Activated CD8-positive, alpha-beta memory T cell treated with anti-CD3 and anti-CD28 coated beads for 24 hours (primary cell): ENCODE measurements around the gene HSFX2.
"Not testable (repeated sequence)": the region's sequence is repeated elsewhere in the genome, so short reads cannot be mapped to it uniquely, and the experiment has no call there.

Source experiments
- DNase-seq: peaks from one replicate; pipeline ENCODE4 v3.0.0-alpha.2; 2020

Gene HSFX2

DNA sequence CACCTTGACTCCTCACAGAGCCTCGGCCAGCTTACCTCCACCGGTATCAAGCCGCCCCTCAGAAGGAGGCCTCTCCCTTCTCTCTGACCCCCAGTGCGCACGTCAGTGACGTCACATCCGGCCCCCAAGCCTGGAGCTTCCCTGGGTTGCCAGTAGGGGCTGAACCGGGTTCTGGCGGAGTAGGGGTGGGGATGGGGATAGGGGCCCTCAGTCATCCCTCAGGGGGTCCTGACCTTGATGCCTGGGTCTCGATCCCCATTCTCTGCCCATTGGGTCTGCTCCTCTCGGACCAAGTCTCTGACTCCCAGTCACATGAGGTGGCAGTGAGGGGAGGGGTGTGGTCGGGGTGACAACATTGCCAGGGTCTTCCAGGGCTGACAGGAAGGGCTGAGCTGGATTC lies 7.8 kb downstream of the HSFX2 start, which contains the start of gene MAGEA9B:
Gene MAGEA9B (minus strand): TSS at position 101 of the 400 bp plus-strand sequence. CDS start 4,280 bp downstream, outside the sequence.
- DNase-seq = not testable (repeated sequence)

DNA sequence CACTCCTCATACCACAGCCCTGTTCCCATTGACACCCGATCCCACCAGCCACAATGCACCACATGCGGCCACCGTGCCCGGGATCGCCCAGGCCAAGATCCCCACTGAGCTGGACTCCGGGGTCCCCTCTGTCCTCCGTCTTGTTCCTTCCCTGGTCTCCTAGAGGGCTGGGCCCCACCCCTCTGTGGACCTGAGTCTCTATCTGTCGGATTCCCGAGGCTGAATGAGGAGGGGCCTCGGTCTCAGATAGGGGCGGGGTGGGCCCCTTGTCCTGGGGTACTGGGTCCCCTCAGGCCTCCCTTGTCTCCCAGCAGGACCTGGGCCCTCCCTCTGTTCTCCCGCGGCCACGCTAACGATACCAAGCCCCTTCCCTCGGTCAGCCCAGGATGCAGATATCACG lies 9.5 kb downstream of the HSFX2 start:
- not testable (repeated sequence) for DNase-seq

DNA sequence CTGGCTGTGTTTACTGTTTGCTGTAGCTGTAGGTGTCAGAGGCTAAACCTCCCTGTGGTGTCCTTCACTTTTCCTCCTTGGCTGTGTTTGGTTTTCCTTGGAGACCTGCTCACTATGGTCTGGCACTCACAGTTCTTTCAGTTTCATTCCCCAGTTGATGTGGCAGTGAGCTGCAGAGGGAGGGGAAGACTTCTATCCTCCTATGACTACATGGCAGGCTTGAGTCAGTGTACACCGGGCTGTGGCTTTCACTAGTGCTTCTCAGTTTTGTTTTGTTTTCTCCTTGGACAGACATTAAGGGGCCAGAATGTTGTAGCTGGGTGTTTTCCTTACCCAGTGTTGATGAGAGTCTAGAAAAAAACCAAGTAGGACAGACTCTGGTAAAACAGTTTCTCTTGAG lies 21.7 kb downstream of the HSFX2 start:
- not testable (repeated sequence) for DNase-seq

DNA sequence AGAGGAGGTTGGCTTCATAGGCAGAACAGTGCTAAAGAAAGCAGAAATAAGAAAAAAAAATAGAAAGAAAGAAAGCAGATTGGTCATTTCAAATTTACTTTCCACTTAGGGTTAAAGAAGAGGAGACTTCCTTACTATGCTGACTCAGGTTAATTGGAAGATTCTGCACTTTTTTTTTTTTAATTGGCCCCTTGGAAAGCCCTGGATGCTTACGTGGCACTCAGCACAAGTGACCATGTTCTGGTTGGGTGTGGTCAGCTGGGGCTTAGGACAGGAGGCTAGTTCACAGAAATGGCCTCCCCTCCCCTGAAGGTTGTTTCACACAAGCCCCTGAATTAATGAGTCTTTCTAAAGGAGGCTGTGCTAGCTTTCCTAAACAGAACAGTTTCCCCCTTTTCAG lies 22.4 kb downstream of the HSFX2 start:
- no peak for DNase-seq

DNA sequence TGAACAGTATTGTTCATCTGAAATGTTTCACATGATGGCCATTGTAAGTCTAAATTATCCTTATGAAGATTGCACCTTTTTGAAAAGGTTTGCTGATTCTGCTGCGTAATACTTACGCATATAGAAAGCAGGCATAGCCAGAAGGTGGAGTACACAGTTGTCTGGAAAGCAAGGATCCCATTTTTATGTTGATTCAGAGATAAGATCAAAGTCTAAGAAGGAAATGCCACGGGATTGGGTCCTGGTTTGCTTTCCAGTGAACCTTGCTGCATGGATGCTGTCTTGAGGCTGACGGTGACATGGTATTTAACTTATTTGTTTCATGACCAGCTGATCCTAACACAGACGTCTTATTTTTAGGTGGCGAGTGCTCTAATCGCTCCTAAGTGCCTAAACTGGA lies 23.3 kb downstream of the HSFX2 start:
- DNase-seq = no peak

DNA sequence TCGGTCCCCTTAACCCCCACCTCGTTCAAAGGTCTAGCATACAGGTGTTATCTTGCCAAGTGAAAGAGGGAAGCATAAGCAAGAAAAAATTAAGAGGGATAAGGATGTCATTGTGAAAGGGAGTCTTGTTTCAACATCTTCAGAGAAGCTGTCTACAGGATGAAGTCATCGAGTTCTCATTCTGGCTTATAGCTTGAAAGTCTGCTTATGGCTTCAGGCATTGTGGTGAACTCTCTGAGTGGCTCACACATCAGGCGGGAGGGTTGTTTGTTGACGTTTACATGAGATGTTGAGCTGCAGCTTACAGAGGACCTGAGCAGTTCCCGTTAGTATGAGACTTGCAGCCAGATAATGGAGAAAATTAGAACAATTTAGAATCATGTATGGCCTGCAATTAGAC lies 24.4 kb downstream of the HSFX2 start:
- DNase-seq = no peak

DNA sequence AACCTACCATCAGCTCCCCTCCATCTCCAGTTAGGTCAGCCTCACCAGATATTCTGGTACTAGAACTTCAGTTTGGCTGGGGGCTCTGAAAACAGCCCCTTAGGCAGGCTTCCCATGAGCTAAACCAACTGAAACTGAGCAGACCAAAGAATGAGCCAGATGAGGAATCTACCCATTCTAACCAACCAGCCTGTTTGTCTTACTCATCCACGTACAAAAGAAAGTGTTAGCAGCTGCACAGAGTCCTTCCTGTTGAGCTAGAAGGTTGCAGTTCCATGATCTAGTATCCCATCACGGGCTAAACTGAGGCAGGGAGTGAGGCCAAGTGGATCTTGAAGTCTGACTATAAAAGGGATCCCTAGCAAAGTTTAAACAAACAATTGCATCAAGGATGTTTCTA lies 25.3 kb downstream of the HSFX2 start:
- no peak for DNase-seq

DNA sequence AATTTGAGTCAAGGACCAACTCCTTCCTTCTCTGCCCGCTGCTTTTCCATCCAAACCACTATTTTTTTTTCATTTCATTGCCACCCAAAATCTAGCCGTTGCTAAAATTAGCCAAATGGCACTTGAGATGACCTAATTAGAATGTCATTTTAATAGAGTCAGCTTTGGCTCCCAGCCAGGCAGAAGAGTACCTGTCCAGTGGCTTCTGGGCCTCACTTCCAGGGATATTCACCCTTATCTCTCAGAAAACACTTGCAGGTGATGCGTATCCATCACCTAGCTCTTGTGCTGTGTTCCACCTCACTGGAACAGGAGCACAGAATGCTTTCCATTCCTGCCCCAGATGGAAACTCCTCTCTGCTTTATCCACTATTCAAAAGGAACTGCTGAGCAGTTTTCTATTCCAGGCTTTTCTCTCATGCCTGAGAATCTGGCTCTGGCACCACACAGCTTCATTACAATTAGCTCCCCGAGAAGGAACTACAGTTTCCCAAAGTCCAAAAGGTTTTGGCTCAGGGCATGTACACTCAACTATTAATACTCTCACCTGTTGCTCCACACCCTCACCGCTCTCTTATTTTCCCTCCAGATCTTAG lies 26.3 kb downstream of the HSFX2 start:
- DNase-seq = no peak

DNA sequence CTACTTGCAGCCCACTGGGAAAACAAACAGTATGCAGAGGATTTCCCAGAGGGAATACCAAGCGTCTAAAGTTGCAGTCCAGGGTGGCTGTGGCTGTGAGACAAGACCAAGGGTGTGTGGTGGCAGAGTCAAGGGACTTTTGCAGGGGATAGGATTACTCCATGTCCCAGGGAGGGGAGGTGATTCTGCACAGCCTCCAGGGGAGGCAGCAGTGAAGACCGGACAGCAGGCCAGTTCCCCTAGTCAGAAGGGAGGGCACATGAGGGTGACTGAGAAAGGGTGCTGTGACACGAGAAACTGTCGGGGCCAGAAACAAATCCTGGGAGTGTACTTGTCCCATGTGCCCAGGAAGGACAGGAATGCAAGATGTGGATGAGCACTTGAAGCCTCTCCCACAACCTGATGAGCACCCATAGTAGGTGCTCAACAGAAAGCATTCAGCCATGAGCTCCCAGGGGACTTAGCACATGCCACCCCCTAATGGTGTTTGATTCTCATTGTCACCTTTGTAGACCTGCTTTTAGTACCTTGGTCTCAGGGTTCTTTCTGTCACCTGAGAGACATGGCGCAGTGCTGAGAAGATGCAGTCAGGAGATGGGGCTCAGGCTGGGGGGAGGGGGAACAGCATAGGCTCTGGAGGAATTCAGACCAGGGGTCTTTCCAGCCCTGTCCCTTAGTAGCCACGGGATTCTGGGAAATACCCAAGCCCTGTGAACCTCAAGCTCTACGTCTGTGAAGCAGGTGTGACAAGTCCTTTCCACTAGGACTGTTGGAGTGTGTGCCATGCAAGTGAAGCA lies 27.3 kb downstream of the HSFX2 start:
- no peak for DNase-seq

DNA sequence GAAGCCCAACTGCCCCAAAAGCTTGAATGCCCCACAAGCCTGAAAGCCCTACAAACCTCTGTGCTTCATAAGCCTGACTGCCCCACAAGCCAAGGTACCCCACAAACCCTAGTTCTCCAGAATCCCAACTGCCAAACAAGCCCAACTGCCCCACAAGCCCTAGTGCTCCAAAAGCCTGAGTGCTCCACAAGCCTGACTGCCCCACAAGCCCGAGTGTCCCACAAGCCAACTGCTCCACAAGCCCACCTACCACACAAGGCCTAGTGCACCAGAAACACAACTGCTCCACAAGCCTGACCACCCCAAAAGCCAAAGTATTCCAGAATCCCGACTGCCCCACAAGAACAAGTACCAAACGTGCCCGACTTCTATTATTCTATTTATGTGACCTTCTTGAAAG lies 31.8 kb downstream of the HSFX2 start:
- no peak for DNase-seq

DNA sequence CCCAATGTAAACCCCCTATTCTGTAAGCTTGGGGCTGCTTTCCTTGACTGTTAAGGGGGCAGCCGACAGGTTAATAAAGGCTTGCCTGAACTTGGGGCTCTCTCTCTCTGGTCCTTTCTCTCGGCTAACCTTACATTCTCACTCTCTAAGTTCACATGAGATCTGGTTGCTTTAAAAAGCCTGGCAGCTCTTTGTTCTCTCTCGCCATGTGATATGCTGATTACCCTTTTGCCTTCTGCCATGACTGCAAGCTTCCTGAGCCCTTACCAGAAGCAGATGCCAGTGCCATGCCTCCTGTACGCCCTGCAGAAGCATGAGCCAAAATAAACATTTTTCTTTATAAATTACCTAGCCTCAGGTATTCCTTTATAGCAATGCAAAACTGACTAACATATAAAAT lies 39.9 kb downstream of the HSFX2 start:
- not testable (repeated sequence) for DNase-seq

DNA sequence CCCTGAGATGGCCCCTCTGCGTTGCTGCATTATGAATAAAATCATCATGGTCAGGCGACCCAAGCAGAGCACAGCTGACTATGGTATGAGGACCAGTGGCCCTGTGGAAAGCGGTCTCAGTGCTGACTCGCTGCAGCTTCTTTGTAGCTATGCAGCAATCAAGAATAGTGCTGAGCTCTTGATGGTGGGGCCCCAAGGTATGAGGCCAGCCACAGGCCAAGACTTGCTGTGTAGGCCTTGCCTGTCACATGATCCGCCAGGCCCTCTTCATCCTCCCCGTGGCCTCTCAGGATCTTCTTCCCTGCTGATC lies 43.2 kb downstream of the HSFX2 start:
- not testable (repeated sequence) for DNase-seq

DNA sequence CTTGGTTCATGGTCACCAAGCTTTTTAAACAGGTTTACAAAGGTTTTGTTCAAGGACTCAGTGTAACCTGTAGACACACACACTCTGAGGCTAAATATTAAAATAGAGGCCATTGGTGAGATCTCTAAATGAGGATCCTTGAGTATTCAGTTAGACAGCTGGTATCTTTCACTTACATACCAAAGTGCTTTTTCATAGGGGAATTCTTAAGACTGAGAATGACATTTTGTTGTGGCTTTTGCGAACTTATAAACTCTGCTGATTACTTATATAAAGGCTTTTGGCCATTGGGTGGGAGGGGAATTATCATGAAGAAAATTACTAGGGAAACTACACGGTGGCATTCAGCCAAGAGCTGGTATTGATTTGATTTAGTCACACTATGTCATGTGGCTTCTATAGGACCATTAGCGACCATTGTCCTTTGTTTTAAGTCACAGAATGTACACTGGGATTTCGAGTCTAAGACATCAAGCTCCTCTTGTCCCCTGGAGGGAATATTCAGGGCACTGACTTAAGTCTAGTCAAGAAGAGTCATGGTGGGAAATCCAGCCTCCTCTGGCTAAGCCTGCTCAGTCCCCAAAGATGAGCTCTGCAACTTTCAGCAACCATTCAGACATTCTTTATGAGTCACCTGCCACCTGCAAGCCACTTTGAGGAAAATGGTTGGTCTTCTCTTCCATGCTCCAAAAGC lies 43.7 kb downstream of the HSFX2 start:
- DNase-seq = not testable (repeated sequence)

DNA sequence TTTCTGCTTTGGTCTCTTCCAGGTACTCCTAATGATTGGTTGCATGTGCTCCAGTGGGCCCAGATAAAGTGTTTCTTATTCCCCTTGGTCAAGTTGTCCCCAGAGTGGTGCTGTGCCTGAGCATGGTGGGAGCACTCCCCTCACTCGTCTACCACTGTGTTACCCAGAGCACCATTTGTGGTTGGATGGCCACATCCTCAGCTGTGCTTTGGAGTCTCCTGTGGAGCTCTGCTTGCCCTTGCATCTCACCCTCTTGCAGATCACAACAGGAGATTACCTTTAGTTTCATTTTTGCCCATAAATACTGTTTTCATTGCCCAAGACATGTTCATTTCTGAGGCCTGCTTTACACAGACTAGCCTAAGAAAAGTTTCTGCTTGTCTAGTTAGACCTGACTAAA lies 44.7 kb downstream of the HSFX2 start:
- DNase-seq = not testable (repeated sequence)

DNA sequence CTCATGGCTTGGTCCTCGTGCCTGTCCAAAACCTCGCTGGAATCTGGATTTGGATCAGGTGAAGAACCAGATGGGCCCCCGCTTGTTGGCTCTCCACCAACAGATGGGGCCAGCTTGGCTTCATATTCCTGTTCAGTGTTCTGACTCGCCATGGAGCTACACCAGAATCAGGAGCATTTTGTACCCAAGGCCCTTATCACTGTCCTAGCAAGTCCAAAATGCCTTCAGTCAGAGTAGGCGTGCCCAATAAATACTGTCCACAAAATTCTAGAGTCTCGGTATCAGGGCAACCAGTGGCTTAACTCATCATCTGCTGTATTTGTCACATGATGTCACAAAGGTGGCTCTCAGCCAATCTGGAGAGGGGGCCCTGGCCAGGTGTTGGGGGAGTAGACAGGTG lies 45.4 kb downstream of the HSFX2 start, which contains the start of gene HSFX3:
Gene HSFX3 (minus strand): TSS at position 224 of the 400 bp plus-strand sequence. CDS start 72 bp downstream, at position 152.
- not testable (repeated sequence) for DNase-seq

DNA sequence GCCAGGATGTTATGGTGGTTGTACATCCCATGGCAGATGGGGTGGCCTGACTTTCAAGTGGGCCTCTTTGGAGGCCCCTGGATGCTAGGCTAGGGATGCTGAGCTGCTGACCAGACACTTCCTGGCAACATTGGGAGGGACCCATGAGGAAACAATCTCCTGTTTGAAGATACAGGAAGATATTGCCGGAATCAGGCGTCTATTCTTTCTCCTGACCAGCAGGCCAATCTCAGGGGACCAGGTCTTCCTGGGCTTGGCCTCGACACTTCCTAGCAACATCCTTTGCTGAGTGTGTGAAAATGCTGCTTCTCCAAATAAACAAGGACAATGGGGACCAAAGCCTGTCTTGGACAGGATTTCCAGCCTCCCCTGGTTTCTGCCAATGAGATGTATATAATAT lies 47.3 kb downstream of the HSFX2 start:
- not testable (repeated sequence) for DNase-seq

DNA sequence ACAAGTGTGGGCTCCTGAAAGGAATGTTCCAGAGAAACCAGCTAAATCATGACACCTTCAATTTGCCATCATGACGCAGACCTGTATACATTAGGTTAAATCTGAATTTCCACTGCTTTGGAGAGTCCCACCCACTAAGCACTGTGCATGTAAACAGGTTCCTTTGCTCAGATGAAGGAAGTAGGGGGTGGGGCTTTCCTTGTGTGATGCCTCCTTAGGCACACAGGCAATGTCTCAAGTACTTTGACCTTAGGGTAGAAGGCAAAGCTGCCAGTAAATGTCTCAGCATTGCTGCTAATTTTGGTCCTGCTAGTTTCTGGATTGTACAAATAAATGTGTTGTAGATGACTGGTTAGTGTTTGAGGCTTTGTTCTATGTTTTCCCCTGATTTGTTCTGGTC lies 48.2 kb downstream of the HSFX2 start:
- DNase-seq = not testable (repeated sequence)

DNA sequence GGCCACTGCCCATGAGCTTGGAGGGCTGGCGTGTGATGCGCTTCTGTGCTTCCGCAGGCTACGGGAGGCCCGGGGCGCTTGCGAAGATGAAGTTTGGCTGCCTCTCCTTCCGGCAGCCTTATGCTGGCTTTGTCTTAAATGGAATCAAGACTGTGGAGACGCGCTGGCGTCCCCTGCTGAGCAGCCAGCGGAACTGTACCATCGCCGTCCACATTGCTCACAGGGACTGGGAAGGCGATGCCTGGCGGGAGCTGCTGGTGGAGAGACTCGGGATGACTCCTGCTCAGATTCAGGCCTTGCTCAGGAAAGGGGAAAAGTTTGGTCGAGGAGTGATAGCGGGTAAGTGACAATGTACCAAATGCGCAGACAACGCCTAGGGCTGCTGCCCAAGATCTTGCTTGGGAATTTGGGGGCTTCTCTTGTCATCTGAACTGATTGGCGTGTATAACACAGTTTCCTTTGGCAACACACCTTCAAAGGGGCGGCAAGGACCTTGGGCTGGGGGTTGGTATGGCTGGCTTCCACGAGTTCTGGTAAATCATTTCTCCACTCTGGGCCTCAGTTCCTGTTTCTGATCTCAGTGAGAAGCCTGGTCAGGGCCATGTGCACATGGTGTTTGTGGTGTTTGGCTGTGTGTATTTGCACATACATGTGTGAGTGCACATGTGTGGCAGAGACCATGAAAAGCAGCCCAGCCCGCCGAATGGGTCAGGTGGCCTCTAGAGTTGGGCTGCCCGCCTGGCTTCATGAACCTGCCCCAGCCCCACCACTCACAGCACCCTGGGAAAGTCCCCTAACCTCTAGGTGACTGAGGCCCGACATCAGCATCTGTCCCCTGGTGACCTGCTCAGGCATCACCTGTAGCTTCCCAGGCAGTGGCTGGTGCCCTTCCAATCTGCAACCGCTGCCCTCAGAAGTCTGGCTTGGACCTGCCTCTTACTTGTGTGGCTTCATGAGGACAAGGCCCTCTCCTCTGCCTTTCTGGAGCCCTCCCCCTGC lies 49.3 kb downstream of the HSFX2 start:
- not testable (repeated sequence) for DNase-seq
